ENCODE measurements around the gene EMX2. TPM values are rescaled to one million over a fixed set of nuclear protein-coding genes. Genes with fewer than 3 reads are reported as not detected.
"Not testable (repeated sequence)": the region's sequence is repeated elsewhere in the genome, so short reads cannot be mapped to it uniquely, and the experiment has no call there.

The EMX2 gene
- total RNA-seq, 1 donor from 2014 or later = not detected

DNA sequence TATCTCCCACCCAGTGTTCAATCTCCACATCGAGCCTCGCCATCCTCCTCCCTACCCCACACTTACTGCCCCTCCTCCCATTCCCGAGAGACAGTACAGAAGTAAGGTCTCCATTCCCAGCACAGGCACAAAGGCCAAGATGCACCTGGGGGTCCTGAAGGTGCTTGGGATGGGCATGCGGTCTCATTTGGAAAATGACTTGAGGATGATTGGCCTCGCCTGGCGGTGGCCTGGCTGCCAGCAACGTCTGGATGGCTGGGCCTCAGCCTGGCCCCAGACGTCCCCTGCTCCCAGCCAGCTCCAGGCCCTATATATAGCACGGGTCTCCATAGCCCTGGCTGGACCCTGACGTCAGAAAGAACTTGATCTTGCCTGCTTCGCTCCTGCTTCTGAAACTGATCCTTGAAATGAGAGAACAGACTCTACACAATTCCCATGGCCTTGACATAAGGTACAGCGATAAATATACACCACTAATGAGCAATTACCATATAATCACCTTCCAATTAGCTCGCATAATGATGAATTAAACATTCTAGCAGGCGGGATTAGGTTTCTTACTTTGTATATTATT, 11.8 kb downstream of the EMX2 start:
- DNase-seq (ENCODE audit: low spot score) (no peak), ATAC-seq (no peak)

GRCh38 chr10:117555017-117555416, 12.5 kb downstream of the EMX2 start:
- no peak for ATAC-seq
- no peak for DNase-seq (ENCODE audit: low spot score)

- ATAC-seq (no peak), DNase-seq (ENCODE audit: low spot score) (no peak)
Measured at GRCh38 chr10:117555863-117556262, 13.3 kb downstream of the EMX2 start.

- DNase-seq (ENCODE audit: low spot score) = no peak
- ATAC-seq = no peak
Measured at GRCh38 chr10:117556356-117556755, 13.8 kb downstream of the EMX2 start.

DNA sequence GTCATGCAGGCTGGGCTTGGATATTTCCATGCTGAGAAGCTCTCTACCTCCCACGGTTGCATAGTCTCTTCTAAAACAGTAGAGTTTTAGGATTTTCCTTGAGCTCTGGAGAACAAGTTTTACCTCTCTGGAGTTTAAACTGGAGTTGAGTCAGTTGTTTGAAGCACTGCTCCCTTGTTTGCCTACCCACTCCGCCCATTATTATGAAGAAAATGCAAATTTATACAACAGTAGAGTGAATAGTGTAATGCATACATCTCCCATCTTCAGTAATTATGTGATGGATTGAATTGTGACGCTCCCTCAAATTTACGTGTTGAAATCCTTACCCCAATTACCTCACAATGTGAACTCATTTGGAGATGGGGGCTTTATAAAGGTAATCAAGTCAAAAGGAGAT, 17.2 kb downstream of the EMX2 start:
- no peak for DNase-seq (ENCODE audit: low spot score)
- ATAC-seq = no peak

GRCh38 chr10:117560942-117561341, 18.4 kb downstream of the EMX2 start:
- ATAC-seq = no peak
- DNase-seq (ENCODE audit: low spot score) = no peak

- ATAC-seq = no peak
- DNase-seq (ENCODE audit: low spot score) = no peak
Measured at GRCh38 chr10:117562220-117562619, 19.7 kb downstream of the EMX2 start.

- DNase-seq (ENCODE audit: low spot score) (no peak), ATAC-seq (no peak)
Measured at GRCh38 chr10:117562896-117563737, 20.6 kb downstream of the EMX2 start.

DNA sequence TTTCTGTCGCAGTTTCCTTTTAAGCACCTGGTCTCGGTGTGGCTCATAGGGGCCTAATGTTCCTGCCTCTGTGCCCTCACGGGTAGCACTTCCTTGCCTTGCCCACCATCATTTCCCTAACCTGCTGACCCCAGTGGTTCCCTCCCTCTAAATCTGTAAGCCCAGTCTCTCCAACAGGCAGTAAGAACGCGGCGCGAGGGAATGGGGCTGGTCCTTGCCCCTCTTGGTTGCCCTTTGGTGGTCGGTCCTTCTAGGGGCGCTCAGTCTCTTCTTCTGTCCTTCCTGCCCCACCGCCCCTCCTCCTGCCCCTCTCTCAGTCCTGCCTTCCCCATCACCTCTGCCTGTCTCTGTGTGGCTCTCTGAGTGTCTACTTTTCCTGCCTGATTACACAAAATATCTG, 21.2 kb downstream of the EMX2 start:
- ATAC-seq (no peak), DNase-seq (ENCODE audit: low spot score) (no peak)

DNA sequence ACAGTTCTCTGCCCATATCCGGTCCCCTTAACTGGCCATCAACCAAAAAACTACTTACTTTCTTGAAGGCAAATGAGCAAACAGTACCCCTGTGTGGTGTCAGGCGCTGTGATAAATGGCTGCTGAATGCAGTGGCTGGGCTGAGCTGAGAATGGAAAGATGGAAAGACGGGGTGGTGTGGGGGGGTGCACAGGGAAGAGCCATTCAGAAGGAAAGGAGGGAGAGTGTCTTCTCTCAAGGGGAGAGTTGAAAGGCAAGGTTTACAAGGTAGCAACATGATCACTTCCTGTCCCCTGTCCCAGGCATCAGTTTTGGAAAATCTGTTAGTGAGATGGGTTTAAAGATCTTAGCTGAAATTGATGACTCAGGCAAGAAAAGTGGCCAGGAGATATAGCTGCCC, 22.5 kb downstream of the EMX2 start:
- DNase-seq (ENCODE audit: low spot score) (no peak), ATAC-seq (no peak)

DNA sequence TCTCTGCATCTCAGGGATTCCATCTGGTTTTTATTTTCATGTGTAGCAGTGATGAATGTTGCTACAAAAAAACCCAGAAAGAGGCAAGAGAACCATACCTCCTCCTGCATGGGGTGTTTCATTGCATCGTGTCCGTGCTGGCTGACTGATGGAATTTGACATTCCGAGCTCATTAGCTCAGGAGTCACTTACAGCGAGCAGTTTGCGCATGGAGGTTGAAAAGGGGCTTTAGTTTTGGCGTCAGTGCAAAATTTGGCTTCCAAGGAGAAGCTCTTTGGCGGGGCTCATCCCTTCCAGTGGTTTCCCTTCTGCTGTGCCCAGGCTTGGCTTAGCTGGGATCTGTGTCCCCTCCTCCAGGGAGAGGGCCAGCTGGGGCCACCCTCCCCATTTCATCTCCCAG, 25.8 kb downstream of the EMX2 start:
- DNase-seq (ENCODE audit: low spot score) = no peak
- no peak for ATAC-seq

DNA sequence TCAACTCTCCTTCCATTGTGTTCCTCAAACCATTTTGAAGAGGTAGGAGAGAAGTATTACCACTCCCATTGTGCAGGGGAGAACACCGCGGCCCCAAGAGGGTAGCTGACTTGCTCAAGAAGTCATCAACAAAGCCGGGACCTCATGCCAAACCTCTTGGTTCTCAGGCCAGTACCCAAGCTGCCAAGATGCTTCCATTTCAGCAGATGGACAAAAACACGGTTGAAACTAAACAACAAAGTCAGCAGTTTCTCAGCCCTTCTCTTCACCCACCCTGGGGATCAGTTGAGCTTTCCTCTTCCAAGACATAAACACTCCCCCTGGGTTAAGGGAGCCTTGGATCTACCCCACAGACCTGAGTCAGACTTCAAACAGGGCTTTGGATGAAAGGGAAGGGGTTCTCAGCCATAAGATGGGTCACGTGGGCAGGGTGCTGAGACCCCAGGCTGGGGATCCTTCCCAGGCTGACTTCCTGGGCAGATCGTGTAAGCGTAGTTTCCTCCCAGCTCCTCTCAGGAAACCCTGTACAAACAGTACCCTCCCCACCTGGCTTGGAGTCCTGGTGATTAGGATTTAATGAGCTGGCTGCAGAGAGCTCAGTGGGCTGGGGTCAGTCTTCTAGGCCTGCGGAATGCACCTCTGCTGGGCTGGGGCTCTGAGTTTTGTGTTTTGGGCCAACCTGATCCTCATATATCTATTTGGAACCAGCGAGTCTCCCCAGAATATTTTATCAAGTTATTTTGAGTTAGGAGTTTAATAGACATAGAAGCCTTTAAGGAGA, 27.3 kb downstream of the EMX2 start:
- no peak for ATAC-seq
- no peak for DNase-seq (ENCODE audit: low spot score)

DNA sequence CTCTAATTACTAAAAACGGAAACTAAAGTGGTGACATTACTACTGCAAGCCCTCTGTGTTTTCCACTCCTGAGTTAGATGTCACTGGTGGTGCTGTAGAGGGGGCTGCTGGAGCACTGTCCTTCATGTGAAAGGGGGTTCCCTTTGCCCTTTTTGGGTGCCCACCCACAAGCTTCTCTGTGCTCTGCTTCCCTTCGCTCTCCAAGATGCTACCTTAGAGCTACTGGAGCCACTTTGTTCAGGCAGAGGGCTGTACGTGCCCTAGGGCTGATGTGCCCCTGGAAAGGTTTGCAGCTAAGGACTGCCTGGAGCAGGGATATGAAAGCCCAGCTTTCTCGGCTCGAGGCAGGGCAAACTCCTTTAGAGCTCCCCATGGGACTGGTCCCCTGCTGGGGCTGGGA, 28.3 kb downstream of the EMX2 start:
- ATAC-seq (no peak), DNase-seq (ENCODE audit: low spot score) (no peak)

DNA sequence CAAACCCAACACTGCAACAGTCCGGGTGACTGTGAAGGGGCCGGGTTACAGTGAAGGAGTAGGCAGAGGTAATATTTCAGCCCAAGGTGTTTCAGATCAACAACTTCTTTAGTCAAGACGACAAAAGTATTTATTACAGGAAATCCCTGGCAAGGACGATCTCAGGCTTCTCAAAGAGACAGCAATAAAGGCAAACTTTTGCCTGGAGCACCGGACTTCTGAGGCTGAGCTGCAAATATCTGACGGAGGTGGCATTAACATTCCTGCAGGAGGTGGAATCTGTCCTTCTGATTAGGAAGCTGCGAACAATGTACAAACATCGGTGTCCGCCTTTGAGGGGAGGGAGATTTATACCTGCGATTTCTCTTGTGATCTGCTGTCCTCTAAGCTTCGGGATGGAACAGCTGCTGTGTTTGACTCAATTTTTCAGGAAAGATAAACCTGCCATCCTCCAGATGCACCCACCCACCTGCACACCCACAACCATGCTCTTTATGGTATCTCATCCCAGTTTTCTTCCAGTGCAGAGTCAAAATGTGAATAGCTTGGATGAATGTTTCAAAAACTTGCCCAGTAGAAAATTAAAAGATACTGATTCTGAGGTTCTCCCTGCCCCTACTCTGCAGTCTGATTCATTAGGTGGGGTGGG, 32.1 kb downstream of the EMX2 start:
- no peak for ATAC-seq
- no peak for DNase-seq (ENCODE audit: low spot score)

DNA sequence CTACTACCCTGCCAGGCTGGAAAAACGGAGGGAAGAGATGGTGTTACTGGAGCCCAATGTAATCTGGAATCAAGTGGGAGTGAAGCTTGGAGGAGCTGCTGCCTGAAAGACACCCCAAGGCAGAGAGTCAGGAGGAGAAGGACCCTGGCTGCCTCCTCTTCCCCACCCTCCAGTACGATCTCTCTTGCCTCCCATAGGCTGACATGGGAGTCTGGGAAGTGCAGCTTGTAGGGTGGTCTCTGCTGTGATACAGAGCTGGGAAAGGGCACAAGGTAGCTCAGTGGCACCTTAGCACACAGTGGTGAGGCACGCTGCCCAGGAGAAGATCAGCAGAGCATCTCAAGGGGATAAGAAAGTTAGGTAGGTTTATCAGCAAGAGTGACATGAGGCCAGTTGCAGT, 35.9 kb downstream of the EMX2 start:
- ATAC-seq (no peak), DNase-seq (ENCODE audit: low spot score) (no peak)

- DNase-seq (ENCODE audit: low spot score) (no peak), ATAC-seq (no peak)
Measured at GRCh38 chr10:117578999-117579590, 36.5 kb downstream of the EMX2 start.

- DNase-seq (ENCODE audit: low spot score) (no peak), ATAC-seq (no peak)
Measured at GRCh38 chr10:117581961-117582360, 39.4 kb downstream of the EMX2 start.

DNA sequence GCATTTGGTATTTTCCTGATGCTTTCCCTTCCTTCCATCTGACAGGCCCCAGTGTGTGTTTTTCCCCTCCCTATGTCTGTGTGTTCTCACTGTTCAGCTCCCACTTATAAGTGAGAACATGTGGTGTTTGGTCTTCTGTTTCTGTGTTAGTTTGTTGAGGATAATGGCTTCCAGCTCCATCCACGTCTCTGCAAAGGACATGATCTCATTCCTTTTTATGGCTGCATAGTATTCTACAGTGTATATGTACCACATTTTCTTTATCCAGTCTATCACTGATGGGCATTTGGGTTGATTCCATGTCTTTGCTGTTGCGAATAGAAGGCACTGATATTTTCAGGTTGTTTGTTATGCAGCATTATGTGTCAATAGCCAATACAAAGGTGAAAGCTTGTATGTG, 42.3 kb downstream of the EMX2 start:
- ATAC-seq; DNase-seq (ENCODE audit: low spot score): not testable (repeated sequence)

- ATAC-seq = no peak
- DNase-seq (ENCODE audit: low spot score) = no peak
Measured at GRCh38 chr10:117587036-117587435, 44.5 kb downstream of the EMX2 start.

GRCh38 chr10:117590101-117590875, 47.7 kb downstream of the EMX2 start:
- ATAC-seq = no peak
- no peak for DNase-seq (ENCODE audit: low spot score)
